GM19099 (cell line): ENCODE results near the gene MELTF.
A peak's percentile ranks its signal among the peaks of the same experiment; 100 is the strongest.

Experiments
- POLR2A ChIP-seq: IDR thresholded peaks from 3 replicates; pipeline ENCODE4 v1.6.1; 2011; ENCODE audit warnings: low read depth; ENCODE audit not compliant: insufficient read length; ENCODE audit errors: extremely low read depth

MELTF gene

GRCh38 chr3:197028728-197029510 is 698 bp downstream of the MELTF start:
- TF ChIP-seq POLR2A, result no peak

- no peak for TF ChIP-seq POLR2A
Measured at GRCh38 chr3:197027896-197028727, 1.5 kb downstream of the MELTF start.

GRCh38 chr3:197027151-197027895 is 2.3 kb downstream of the MELTF start:
- TF ChIP-seq POLR2A, result no peak

- TF ChIP-seq POLR2A, result no peak
Measured at GRCh38 chr3:197026481-197026866, 3.1 kb downstream of the MELTF start.

GRCh38 chr3:197025736-197026480 is 3.7 kb downstream of the MELTF start:
- TF ChIP-seq POLR2A, result no peak

GRCh38 chr3:197024881-197025735 is 4.5 kb downstream of the MELTF start:
- no peak for TF ChIP-seq POLR2A

GRCh38 chr3:197023998-197024651 is 5.5 kb downstream of the MELTF start:
- no peak for TF ChIP-seq POLR2A

- TF ChIP-seq POLR2A, result no peak
Measured at GRCh38 chr3:197023241-197023997, 6.2 kb downstream of the MELTF start.

GRCh38 chr3:197022405-197023231 is 7.0 kb downstream of the MELTF start:
- peak; percentile 8 for TF ChIP-seq POLR2A

- no peak for TF ChIP-seq POLR2A
Measured at GRCh38 chr3:197021729-197022404, 7.8 kb downstream of the MELTF start.

- no peak for TF ChIP-seq POLR2A
Measured at GRCh38 chr3:197021231-197021630, 8.4 kb downstream of the MELTF start.
